Right ventricle myocardium inferior (tissue), 1 donor: ENCODE data around the gene SHQ1. TPM values are rescaled to one million over a fixed set of nuclear protein-coding genes. Genes with fewer than 3 reads are reported as not detected.

Source experiments
- ATAC-seq: fragments of 200-7000 bp; cut with Tn5 transposase; one replicate; pipeline ENCODE4 v1.9.1; 2020; ENCODE audit warnings: mild to moderate bottlenecking, moderate library complexity
- DNase-seq: peaks from one replicate; pipeline ENCODE4 v3.0.0; 2021; ENCODE audit errors: missing footprints
- intact Hi-C: fragments of 100-400 bp; cut with DNase I; formaldehyde crosslinking; loops from one replicate; pipeline ENCODE4 v1.11.0; 2022
- total RNA-seq: library from RNA; stranded (reverse); fragmentation: NEBNext Ultra II Directional; extraction: Animal tissue kit (Norgen Biotek cat#: 25700); gene quantifications from one replicate; pipeline ENCODE4 v1.2.1, GENCODE V29; 2021
- donor health status: DM: no; HTN: yes; CAD: no; lungs with severe emphysema.

SHQ1 gene
- total RNA-seq, 1 donor from 2014 or later, result 13.8 TPM

- intact Hi-C loops, result no loop called here
- ATAC-seq (no peak), DNase-seq (no peak)
These were observed 12.6 kb upstream of the SHQ1 start for GRCh38 chr3:72860846-72861245.

GRCh38 chr3:72860053-72860452 lies 11.8 kb upstream of the SHQ1 start:
- intact Hi-C loops, result no loop called here
- no peak for DNase-seq
- no peak for ATAC-seq

- intact Hi-C loops, result no loop called here
- ATAC-seq (no peak), DNase-seq (no peak)
These were observed 6.8 kb upstream of the SHQ1 start for GRCh38 chr3:72855001-72855400.

GRCh38 chr3:72848703-72849081 lies 447 bp upstream of the SHQ1 start:
- peak; percentile 6 for ATAC-seq
- intact Hi-C loops, result loop anchor here (5.0 kb wide), 2 partner anchors 149 to 239 kb away; partner anchors contain the start of gene PPP4R2
- DNase-seq, result no peak

GRCh38 chr3:72847282-72847681 lies 963 bp downstream of the SHQ1 start:
- no peak for ATAC-seq
- no peak for DNase-seq
- intact Hi-C loops, result loop anchor here (5.0 kb wide), 2 partner anchors 150 to 240 kb away; partner anchors contain the start of gene PPP4R2

GRCh38 chr3:72846166-72846565 lies 2.1 kb downstream of the SHQ1 start:
- no peak for ATAC-seq
- intact Hi-C loops, result loop anchor here (5.0 kb wide), 2 partner anchors 151 to 241 kb away; partner anchors contain the start of gene PPP4R2
- no peak for DNase-seq

GRCh38 chr3:72844436-72844993 lies 3.7 kb downstream of the SHQ1 start:
- ATAC-seq, result no peak
- DNase-seq, result no peak
- intact Hi-C loops, result no loop called here

- ATAC-seq (no peak), DNase-seq (no peak)
- intact Hi-C loops, result no loop called here
These were observed 9.2 kb downstream of the SHQ1 start for GRCh38 chr3:72839057-72839456.

- DNase-seq, result peak; percentile 87
- peak; percentile 94 for ATAC-seq
- intact Hi-C loops, result no loop called here
These were observed 11.3 kb downstream of the SHQ1 start for GRCh38 chr3:72836923-72837322.

- DNase-seq (no peak), ATAC-seq (no peak)
- intact Hi-C loops, result no loop called here
These were observed 11.8 kb downstream of the SHQ1 start for GRCh38 chr3:72836416-72836815.

GRCh38 chr3:72830452-72831223 lies 17.6 kb downstream of the SHQ1 start:
- no peak for DNase-seq
- intact Hi-C loops, result no loop called here
- ATAC-seq, result no peak

- DNase-seq (no peak), ATAC-seq (no peak)
- intact Hi-C loops, result loop anchor here (10.0 kb wide), 1 partner anchor 515 kb away; no protein-coding TSS in a partner anchor
These were observed 18.5 kb downstream of the SHQ1 start for GRCh38 chr3:72829701-72830100.

GRCh38 chr3:72821161-72821781 lies 27.0 kb downstream of the SHQ1 start:
- DNase-seq, result no peak
- peak; percentile 89 for ATAC-seq
- intact Hi-C loops, result loop anchor here (2.0 to 10.0 kb wide), 5 partner anchors 156 to 1094 kb away; partner anchors contain the start of genes EIF4E3 and RYBP

GRCh38 chr3:72820415-72820814 lies 27.8 kb downstream of the SHQ1 start:
- no peak for DNase-seq
- intact Hi-C loops, result loop anchor here (2.0 to 10.0 kb wide), 5 partner anchors 156 to 1093 kb away; partner anchors contain the start of genes EIF4E3 and RYBP
- ATAC-seq, result peak; percentile 66

GRCh38 chr3:72818905-72819304 lies 29.3 kb downstream of the SHQ1 start:
- ATAC-seq (no peak), DNase-seq (no peak)
- intact Hi-C loops, result loop anchor here (2.0 kb wide), 1 partner anchor 944 kb away; no protein-coding TSS in a partner anchor

- DNase-seq (no peak), ATAC-seq (no peak)
- intact Hi-C loops, result loop anchor here (2.0 kb wide), 1 partner anchor 943 kb away; no protein-coding TSS in a partner anchor
These were observed 30.0 kb downstream of the SHQ1 start for GRCh38 chr3:72818092-72818773.

GRCh38 chr3:72816862-72817355 lies 31.3 kb downstream of the SHQ1 start:
- no peak for ATAC-seq
- DNase-seq, result no peak
- intact Hi-C loops, result no loop called here

- ATAC-seq (no peak), DNase-seq (no peak)
- intact Hi-C loops, result no loop called here
These were observed 33.9 kb downstream of the SHQ1 start for GRCh38 chr3:72814308-72814707.

GRCh38 chr3:72812201-72812600 lies 36.0 kb downstream of the SHQ1 start:
- DNase-seq, result no peak
- ATAC-seq, result no peak
- intact Hi-C loops, result no loop called here
